Dedifferentiated amniotic fluid mesenchymal stem cell (primary cell): ENCODE results near the gene RND2.

ENCODE experiments used
- DNase-seq: peaks from one replicate; pipeline ENCODE4 v3.0.0-alpha.2; 2016; ENCODE audit errors: extremely low spot score

Gene RND2

GRCh38 chr17:43006639-43007551, 18.1 kb upstream of the RND2 start, which contains the start of gene IFI35:
TSS of gene IFI35 (plus strand) at chr17:43006784. CDS start at chr17:43006948, 164 bp downstream.
- peak; percentile 61 for DNase-seq

DNA sequence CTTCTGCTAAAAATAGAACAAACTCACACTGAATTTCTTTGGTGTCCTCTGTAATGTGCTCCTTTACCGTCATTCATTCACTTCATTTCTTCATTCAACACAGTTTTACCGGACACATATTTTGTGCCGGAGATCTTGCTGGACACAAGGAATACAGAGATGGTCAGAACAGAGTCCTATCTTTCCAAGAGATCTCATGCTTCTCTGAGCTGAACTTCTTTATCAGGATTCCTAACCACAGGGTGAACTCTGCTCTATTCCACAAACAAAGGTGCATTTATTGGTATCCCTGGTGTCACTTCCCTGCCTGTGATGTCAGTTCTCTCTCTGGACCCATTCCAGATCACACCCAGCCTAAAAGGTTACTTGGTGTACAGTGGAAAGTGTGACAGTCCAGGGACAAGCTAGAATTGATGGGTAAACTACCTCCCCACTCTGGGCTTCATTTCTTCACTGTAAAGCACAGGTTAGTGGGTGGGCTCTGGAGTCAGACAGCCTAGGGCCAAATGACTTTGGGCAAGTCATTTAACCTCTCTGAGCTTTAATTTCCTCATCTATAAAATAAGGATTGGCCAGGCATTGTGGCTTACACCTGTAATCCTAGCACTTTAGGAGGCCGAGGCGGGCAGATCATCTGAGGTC, 14.2 kb upstream of the RND2 start:
- DNase-seq = no peak

DNA sequence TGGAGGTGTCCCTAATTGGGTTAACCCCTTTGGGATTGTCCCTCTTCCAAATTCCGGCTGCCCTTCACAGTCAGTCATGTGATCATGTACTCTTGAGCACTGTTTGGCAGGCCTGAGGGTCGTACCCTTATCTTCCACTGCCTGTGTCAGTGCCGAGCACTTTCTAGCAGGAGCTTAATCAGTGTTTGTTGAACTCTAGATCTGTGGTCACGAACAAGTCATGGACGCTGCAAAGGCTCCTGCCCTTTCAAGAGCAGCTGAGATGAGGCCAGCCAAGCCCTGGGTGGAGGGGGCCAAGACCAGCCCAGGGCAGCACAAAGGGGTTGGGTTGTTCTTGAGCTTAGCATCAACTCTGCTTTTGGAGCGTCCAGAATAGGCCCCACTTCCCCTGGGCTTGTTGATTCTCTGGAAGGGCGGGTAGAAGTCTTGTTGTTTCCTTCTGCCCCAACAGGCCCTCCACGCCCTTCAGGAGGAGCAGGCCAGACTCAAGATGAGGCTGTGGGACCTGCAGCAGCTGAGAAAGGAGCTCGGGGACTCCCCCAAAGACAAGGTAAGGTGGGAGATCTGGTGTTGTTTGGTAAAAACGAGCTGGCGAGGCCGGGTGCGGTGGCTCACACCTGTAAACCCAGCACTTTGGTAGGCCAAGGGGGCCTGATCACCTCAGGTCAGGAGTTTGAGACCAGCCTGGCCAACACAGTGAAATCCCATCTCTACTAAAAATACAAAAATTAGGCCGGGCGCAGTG, 13.1 kb upstream of the RND2 start:
- DNase-seq = no peak

GRCh38 chr17:43013296-43013695, 11.7 kb upstream of the RND2 start:
- no peak for DNase-seq

DNA sequence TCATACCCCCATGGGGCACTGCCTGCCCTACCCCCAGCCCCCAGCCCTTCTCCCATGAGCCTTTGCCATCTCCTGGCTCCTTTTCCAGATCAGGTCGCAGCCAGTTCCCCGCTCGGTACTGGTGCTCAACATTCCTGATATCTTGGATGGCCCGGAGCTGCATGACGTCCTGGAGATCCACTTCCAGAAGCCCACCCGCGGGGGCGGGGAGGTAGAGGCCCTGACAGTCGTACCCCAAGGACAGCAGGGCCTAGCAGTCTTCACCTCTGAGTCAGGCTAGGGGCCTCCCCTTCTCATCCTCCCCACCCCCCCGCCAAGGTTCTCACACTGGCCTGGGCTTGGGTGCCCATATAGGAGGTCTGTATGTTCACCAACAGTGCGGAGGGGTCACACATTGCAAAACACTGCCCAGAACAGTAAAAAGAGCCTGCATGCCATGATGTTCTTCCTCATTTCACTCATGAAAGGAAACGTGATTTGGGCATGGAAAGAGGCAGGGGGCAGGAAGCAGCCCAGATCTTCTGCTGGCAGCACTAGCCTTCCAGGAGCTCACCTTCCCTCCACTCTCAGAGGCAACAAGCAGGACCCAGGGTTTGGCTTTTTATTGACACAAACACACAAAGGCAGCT, 10.9 kb upstream of the RND2 start:
- DNase-seq = no peak

- DNase-seq = no peak
Measured at GRCh38 chr17:43014649-43015542, 10.1 kb upstream of the RND2 start.

DNA sequence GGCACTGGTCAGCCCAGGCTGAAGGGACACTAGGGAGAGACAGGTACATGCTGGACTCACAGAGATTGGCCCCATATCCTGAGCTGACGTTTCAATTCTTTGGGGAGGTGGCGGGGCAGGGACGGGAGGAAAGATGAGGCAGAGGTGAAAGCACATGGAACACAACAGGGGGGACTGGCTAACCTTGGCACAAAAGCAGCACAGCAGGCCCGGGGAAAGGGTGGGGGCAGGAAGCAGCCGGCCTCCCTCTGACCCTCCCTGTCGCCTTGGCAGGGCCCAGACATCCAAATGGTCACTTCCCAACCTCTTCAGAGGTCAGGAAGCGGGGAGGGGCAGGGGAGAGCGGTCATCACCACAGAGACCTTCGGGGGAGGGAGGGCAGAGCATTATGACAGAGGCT, 9.5 kb upstream of the RND2 start:
- DNase-seq = no peak

GRCh38 chr17:43016216-43016615, 8.8 kb upstream of the RND2 start:
- no peak for DNase-seq

GRCh38 chr17:43018008-43018853, 6.8 kb upstream of the RND2 start:
- DNase-seq = no peak

DNA sequence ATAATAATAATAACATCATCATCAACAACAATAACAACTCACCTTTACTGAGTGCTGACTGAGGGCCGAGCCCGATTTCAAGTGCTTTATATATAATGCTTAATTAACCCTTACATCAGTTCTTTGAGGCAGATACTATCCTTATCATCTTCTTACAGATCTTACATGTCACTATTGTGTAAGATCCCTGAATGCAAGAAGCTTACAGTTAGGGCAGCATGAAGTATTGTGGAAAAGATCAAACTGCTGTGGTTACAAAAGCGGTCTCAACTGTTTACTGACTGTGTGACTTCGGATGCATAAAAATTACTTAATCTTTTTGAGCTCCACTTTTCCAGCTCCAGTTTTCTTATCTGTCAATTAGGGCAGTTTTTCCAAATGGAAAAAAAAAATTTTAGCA, 6.1 kb upstream of the RND2 start:
- no peak for DNase-seq

- DNase-seq = no peak
Measured at GRCh38 chr17:43019418-43019817, 5.6 kb upstream of the RND2 start.

- no peak for DNase-seq
Measured at GRCh38 chr17:43020030-43020621, 4.9 kb upstream of the RND2 start.

DNA sequence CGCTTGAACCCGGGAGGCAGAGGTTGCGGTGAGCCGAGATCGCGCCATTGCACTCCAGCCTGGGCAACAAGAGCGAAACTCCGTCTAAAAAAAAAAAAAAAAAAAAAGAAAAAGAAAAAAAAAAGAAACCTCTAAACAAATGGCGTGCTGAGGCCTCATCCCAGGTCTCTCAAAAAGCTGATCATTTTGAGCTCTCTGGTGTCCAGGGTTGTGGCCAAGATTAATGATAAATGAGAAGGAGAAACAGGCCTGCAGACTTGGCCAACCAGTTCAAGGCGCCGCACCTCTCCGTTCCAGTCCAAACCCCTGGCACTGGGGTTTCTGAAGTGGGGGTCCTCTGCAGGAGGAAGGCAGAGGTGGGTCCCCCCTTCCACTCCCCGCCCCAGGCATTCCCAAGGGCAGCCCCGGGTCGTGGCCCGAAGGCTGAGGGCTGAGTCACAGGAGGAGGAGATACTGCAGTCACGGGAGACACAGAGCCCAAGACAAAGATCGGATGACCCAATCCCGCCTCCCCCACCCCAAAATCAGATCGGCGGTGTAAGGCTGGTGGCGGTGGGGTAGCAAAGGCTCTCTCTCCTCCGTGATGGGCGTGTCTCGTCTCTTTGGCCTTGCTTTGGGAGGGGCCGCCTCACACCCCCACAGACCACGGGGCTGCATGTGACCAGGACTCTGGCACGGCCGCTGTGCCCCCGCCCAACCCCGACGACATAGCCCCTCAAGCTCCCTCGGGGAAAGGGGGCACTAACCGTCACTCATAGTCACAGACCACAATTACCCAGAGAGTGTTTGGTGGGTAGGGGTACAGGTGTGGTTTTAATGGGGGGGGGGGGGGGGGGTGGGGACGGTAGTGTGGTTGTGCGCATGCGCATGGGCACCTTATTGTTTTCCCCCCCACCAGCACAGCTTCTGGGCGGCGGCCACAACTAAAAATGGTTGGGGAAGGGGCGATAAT, 4.0 kb upstream of the RND2 start:
- DNase-seq = peak; percentile 57

DNA sequence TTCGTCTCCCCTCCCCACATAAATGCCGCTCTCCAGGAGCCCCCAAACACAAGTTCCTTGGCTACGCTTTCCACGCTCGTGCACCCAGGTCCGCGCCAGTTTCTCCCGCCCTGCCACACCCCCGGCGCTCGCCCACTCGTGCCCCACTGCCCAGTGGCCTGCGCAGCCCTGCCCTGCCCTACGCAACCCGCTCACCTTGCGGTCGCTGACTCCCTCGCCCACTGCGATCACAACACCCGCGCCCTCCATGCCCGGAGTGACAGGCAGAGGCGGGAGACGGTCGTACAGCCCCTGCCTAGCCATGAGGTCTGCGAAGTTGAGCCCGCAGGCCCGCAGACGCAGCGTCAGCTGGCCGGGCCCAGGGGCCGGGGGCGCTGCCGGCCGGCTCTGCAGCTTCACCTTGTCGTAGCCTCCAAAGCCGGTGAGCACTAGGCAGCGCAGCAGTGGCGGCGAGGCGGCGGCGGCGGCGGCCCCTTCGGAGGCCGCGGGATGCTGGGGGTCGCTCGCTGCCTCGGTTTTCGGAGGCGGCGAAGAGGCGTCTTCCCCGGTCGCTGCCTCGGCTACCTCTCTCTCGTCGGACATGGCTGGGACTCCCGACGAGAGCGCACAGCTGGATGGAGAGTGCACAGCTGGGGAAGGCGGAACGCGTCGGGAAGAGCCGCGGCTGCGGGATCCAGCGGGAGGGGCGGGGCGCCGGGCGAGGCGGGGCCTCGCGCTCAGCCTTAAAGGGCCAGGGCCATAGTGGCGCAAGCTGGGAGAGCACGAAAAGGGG, 3.1 kb upstream of the RND2 start, which contains the start of gene VAT1:
Gene VAT1 (minus strand): TSS at position 645 of the 772 bp plus-strand sequence. CDS start 63 bp downstream, at position 582.
- peak; percentile 54 for DNase-seq

- no peak for DNase-seq
Measured at GRCh38 chr17:43025290-43025657, 243 bp downstream of the RND2 start.

DNA sequence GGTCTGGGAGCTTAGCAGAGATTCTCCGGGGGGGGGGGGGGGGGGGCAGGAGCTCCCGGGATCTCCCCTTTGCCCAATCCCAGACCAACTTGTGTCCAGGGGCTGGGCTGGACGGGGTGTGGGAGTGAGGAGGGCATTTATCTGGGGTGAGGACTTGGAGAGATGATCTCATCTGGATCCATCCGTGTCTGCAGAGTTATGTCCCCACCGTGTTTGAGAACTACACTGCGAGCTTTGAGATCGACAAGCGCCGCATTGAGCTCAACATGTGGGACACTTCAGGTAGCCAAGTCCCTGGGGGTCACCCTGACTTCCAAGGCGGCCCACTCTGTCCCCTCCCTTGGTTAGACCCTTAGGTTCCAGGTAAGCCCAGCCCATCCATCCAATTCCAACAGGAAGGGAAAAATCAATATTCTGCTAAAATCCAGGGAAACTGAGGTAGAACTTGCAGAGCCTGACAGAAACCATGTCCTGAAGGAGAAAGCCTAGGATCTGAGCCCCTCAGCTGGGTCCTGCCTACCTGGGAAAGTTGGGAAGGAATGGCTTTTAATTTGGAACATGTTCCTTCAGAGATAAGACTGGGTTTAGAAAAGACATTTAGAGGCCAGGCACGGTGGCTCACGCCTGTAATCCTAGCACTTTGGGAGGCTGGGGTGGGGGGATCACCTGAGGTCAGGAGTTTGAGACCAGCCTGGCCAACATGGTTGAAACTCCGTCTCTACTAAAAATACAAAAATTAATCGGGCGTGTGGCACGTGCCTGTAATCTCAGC, 921 bp downstream of the RND2 start:
- DNase-seq = no peak

DNA sequence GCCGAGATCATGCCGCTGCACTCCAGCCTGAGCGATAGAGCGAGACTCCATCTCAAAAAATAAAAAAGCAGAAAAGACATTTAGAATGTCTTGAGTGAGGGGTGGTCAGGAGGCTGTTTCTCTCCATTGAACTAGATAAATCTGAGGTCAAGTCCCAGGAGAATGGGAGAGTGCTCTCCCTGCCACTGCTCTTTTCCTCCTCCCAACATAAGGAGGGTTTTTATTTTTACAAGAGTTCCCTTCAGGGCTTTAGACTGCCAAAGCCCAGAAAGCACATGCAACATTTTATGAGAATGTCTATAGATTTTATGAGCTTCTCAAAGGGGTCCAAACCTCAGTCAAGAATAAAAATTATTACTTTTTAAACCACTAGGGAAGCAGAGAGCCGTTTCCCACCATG, 1.6 kb downstream of the RND2 start:
- DNase-seq = no peak
